Keratinocyte (primary cell): Measurements from ENCODE around the gene RRAGC.

ENCODE experiments used
- EZH2 ChIP-seq: IDR thresholded peaks from one replicate; pipeline ENCODE4 v1.6.1; 2012; ENCODE audit warnings: inconsistent platforms, mild to moderate bottlenecking, low read length, moderate library complexity
- TF ChIP-seq, protein P1 (sequence below), 3 experiments: IDR thresholded peaks in 1 of 3; conservative IDR thresholded peaks in 1 of 3; optimal IDR thresholded peaks in 1 of 3; 2 replicates in 2 of 3; 3 replicates in 1 of 3; pipeline versions ENCODE3 to v1.5.1; 2011; ENCODE audit warnings: low read length in 3 of 3, mild to moderate bottlenecking in 3 of 3, moderate library complexity in 2 of 3, control low read depth in 1 of 3, inconsistent platforms in 1 of 3; ENCODE audit not compliant: insufficient read depth in 2 of 3; ENCODE audit errors: extremely low read depth in 1 of 3

- TF ChIP-seq, protein P1, sequence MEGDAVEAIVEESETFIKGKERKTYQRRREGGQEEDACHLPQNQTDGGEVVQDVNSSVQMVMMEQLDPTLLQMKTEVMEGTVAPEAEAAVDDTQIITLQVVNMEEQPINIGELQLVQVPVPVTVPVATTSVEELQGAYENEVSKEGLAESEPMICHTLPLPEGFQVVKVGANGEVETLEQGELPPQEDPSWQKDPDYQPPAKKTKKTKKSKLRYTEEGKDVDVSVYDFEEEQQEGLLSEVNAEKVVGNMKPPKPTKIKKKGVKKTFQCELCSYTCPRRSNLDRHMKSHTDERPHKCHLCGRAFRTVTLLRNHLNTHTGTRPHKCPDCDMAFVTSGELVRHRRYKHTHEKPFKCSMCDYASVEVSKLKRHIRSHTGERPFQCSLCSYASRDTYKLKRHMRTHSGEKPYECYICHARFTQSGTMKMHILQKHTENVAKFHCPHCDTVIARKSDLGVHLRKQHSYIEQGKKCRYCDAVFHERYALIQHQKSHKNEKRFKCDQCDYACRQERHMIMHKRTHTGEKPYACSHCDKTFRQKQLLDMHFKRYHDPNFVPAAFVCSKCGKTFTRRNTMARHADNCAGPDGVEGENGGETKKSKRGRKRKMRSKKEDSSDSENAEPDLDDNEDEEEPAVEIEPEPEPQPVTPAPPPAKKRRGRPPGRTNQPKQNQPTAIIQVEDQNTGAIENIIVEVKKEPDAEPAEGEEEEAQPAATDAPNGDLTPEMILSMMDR (optimal IDR thresholded peaks at IDR 0.05 in 1 of 3, IDR thresholded peaks at IDR 0.05 in 1 of 3, conservative IDR thresholded peaks at IDR 0.05 in 1 of 3; ENCODE audit: extremely low read depth in 1 of 3, insufficient read depth in 2 of 3, low read length in 3 of 3), result no peak
- no peak for TF ChIP-seq EZH2
Measured at GRCh38 chr1:38888423-38889333, 29.1 kb upstream of the RRAGC start.
